ENCODE data around the gene TXNL4B.
"Not testable (repeated sequence)": the region's sequence is repeated elsewhere in the genome, so short reads cannot be mapped to it uniquely, and the experiment has no call there.

The TXNL4B gene

DNA sequence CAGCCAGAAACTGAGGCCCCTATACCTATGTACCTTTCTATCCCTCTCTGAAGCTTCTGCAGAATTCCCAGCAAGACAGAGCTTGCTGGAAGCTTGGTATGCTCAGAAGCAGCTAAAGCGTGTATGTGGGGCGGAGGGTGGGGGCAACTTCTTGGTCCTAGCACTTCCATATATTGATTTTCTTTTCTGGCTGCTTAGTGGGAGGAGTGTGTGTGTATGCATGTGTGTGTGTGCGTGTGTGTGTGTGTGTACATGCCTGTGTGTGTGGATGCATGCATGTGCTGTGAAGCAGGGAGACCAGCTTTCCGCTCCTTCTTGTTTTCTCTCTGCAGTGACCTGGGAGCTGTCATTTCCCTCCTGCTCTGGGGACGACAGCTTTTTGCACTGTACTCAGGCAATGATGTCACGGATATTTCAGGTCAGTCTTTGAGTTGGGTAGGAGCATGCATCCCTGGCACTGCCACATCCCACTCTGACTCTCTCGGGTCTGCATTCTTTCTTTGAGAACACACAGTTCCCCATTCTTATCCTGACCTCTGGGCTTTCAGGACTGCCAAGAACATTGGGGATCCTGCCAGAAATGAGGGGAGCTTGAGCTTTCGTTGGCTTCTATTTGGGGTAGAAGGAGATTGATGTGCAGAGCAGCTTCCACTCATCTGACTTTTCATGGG lies 19.7 kb downstream of the TXNL4B start:
- DNase-seq (ENCODE audit: low spot score): no peak

GRCh38 chr16:72072514-72073342 lies 20.7 kb downstream of the TXNL4B start:
- DNase-seq (ENCODE audit: low spot score): no peak

GRCh38 chr16:72068930-72069329 lies 24.5 kb downstream of the TXNL4B start:
- DNase-seq (ENCODE audit: low spot score): no peak

- peak; percentile 66 for DNase-seq (ENCODE audit: low spot score)
Measured at GRCh38 chr16:72066747-72067146, 26.7 kb downstream of the TXNL4B start.

DNA sequence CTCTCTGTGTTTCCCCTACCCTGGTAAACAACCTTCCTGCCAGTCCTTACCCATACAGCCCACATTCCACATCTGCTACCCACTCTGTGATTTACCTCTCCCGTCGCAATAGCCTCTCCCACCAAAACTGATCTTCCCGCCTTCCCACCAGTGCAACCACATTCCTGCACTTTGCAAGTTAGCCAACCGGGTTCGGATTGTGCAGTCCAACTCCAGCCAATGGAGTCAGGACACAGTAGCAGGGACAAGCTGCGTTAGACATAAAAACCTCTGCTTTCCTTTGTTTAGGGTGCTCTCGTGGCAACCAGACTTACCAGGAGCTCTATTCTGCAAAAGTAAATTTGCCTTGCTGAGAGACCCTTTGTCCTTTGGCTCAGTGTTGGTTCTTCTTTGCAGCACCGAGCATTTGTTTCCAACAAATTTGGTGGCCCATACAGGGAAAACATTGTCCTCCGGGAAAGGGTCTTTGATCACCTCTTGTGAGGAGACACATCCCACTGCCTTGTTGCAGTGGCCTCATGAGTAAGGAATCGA lies 29.0 kb downstream of the TXNL4B start:
- no peak for DNase-seq (ENCODE audit: low spot score)

GRCh38 chr16:72061564-72061963 lies 31.9 kb downstream of the TXNL4B start:
- DNase-seq (ENCODE audit: low spot score): no peak

DNA sequence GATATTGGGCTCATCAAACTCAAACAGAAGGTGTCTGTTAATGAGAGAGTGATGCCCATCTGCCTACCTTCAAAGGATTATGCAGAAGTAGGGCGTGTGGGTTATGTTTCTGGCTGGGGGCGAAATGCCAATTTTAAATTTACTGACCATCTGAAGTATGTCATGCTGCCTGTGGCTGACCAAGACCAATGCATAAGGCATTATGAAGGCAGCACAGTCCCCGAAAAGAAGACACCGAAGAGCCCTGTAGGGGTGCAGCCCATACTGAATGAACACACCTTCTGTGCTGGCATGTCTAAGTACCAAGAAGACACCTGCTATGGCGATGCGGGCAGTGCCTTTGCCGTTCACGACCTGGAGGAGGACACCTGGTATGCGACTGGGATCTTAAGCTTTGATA lies 33.0 kb downstream of the TXNL4B start:
- DNase-seq (ENCODE audit: low spot score): no peak

- not testable (repeated sequence) for DNase-seq (ENCODE audit: low spot score)
Measured at GRCh38 chr16:72059060-72059459, 34.4 kb downstream of the TXNL4B start.

- not testable (repeated sequence) for DNase-seq (ENCODE audit: low spot score)
Measured at GRCh38 chr16:72057313-72057712, 36.1 kb downstream of the TXNL4B start.

- no peak for DNase-seq (ENCODE audit: low spot score)
Measured at GRCh38 chr16:72055911-72056310, 37.5 kb downstream of the TXNL4B start.

- DNase-seq (ENCODE audit: low spot score): not testable (repeated sequence)
Measured at GRCh38 chr16:72054254-72054847, 39.1 kb downstream of the TXNL4B start, which contains the start of gene HP. Gene HP, plus strand, starts transcription at chr16:72054505. Its CDS starts 148 bp downstream, at chr16:72054653.

- DNase-seq (ENCODE audit: low spot score): no peak
Measured at GRCh38 chr16:72051818-72052217, 41.6 kb downstream of the TXNL4B start.

- DNase-seq (ENCODE audit: low spot score): no peak
Measured at GRCh38 chr16:72050769-72051464, 42.5 kb downstream of the TXNL4B start.

GRCh38 chr16:72049110-72049509 lies 44.3 kb downstream of the TXNL4B start:
- no peak for DNase-seq (ENCODE audit: low spot score)

GRCh38 chr16:72044825-72045359 lies 48.5 kb downstream of the TXNL4B start:
- no peak for DNase-seq (ENCODE audit: low spot score)

DNA sequence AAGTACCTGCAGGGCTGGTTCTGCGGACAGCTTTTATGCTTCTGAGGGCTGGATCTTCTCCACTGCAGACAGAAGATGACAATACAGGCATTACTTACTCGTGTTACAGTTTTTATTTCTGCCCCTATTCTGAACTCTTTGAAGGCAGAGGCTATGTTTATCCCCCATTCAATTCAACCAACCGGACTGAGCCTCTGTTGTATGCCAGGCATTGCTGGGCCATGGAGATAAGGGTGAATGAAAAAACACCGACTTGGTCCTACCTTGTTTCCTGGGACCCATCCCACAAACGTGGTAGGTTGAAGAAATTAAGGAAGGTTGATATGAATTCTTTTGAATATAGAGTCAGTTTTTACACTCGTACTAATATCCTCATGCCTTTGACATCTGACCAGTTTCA lies 49.1 kb downstream of the TXNL4B start:
- no peak for DNase-seq (ENCODE audit: low spot score)

DNA sequence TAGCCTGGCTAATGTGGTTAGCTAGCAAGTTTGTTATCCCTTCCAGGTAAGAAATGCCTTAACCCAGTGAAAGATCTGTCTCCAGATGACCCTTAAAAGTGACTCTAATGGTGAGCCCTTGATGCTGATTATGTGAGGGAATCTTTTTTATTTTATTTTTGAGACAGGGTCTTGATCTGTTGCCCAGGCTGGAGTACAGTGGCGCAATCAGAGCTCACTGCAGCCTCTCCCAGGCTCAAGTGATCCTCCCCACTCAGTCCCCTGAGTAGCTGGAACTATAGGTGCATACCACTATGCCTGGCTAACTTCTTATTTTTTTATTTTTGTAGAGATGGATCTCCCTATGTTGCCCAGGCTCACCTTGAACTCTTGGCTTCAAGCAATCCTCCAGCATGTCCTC lies 49.9 kb downstream of the TXNL4B start:
- DNase-seq (ENCODE audit: low spot score): no peak

GRCh38 chr16:72043058-72043457 lies 50.4 kb downstream of the TXNL4B start:
- DNase-seq (ENCODE audit: low spot score): no peak

- no peak for DNase-seq (ENCODE audit: low spot score)
Measured at GRCh38 chr16:72042157-72042660, 51.2 kb downstream of the TXNL4B start.

- no peak for DNase-seq (ENCODE audit: low spot score)
Measured at GRCh38 chr16:72036098-72036497, 57.3 kb downstream of the TXNL4B start.
